GM19438 (cell line): ENCODE data around the gene PCBP4.
A peak's percentile ranks its signal among the peaks of the same experiment; 100 is the strongest.

Source experiments
- ATAC-seq: cut with Tn5 transposase; IDR thresholded peaks from one replicate; pipeline ENCODE4 v1.9.1; 2021; ENCODE audit warnings: low read depth; ENCODE audit not compliant: unreplicated experiment

The PCBP4 gene

DNA sequence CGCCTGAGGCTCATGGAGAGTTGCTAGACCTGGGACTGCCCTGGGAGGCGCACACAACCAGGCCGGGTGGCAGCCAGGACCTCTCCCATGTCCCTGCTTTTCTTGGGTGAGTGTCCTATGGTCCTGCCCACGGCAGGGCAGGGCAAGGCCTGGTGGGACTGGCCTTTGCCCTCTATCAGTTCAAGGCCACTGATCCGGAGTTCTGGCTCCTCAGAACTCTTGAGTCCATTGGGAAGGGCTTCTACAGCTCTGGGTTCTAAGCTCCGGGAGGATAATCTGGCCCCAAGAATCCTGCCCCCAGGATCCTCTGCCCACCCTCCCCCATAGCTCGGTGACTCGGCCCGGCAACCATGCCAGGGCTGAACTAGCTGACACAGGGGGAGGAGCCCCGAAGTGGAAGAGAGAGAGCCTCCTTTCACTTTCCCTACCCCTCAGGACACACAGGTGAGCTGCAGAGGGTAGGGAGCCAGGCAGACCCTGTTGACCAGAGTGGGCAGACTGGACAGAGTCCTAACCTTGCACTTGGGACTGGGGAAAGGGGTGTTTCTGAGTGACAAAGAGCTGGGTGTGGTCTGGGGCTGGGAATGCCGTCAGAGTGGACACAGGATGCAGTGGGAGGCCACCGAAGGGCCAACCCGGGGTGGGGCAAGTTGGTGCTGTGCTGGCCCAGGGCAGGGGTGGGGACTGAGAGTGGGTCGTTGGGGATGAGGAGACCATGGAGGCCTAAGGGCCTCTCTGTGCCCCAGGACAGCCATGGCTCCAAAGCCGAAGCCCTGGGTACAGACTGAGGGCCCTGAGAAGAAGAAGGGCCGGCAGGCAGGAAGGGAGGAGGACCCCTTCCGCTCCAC is 24.4 kb downstream of the PCBP4 start:
- no peak for ATAC-seq

DNA sequence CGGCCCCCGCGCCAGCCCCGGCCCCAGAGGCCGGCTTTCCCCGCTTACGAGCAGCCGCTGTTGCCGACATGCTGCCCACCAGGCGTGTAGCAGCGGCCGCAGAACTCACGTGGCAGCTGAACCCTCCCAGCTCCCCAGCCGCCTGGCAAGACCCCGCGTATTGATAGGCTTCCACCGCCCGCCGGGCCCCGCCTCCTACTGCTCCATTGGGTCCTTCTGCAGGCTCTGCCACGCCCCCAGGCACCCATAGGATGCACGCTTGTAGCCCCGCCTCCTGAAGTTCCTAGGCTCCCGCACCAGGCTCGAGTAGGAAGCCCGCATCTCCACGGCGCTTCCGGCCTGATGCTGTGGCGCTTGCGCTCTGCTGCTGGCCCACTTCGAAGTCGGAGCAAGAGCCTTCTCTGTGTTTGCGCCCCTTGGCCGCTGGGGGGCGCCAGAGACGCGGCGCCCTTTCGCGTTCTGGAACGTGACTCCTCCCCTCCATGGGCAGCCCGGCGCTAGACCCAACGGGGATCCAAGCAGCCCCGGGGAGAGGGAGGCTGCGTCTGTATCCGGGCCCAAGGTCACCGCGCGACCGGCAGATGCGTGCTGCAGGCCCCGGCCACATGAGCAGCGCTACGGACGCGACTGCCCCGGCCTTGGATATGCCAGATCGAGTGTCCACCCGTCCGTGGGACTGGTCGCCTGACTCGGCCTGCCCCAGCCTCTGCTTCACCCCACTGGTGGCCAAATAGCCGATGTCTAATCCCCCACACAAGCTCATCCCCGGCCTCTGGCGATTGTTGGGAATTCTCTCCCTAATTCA is 25.3 kb downstream of the PCBP4 start, which contains the start of the genes PARP3 and RRP9:
TSS of gene PARP3 (plus strand) at position 566 of the 805 bp plus-strand sequence. CDS start 993 bp downstream, outside the sequence.
TSS of gene RRP9 (minus strand) at position 107 of the 805 bp plus-strand sequence. CDS start at position 70, 37 bp downstream.
- ATAC-seq: peak; percentile 90

DNA sequence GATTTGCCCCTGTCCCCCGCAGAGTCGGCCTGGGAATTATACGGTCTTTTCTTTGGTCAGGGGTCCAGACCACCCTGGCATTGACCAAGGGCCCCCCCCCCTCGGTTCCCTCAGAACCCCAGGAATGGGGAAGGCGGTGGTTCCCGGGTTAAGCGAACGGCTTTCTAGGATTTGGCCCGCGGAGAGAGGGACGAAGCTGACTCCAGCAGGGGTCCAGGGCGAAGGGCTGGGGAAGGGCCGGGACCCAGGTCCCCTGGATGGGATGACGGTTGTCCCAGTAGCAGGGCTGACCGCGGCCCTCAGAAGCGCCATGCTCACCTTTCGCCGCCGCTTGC is 25.8 kb downstream of the PCBP4 start:
- ATAC-seq: no peak

DNA sequence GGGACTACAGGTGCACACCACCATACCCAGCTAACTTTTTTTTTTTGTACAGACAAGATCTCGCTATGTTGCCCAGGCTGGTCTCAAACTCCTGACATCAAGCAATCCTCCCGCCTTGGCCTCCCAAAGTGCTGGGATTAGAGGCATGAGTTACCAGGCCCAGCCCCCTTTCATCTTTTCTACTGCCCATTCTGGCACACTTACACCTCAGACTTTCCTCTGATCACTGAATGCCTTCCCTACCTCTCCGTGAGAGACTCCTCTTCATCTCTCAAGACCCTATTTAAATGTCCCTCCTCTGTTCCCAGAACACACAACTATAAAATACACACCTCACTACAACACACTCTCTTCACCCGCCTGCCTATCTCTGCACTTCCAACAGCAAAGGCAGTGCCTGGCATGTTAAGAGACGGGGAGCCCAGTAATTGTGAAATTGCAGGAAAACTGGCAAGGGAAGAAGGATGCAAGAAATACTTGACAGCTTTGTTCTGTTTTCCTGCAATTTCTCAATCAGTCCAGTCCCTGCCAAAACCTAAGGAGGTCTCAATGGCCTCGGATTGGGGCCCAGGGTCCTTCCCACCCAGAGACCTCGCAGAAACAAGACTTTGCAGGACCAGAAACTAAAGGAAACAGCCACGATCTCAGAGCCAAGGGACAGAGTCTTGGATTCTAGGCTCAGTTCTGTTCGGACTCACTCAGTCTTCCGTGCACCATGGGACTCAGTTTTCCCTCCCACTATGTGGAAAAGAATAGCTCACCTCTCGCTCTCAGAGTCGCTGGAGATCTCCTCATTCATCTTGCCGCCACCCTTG is 26.4 kb downstream of the PCBP4 start:
- no peak for ATAC-seq

DNA sequence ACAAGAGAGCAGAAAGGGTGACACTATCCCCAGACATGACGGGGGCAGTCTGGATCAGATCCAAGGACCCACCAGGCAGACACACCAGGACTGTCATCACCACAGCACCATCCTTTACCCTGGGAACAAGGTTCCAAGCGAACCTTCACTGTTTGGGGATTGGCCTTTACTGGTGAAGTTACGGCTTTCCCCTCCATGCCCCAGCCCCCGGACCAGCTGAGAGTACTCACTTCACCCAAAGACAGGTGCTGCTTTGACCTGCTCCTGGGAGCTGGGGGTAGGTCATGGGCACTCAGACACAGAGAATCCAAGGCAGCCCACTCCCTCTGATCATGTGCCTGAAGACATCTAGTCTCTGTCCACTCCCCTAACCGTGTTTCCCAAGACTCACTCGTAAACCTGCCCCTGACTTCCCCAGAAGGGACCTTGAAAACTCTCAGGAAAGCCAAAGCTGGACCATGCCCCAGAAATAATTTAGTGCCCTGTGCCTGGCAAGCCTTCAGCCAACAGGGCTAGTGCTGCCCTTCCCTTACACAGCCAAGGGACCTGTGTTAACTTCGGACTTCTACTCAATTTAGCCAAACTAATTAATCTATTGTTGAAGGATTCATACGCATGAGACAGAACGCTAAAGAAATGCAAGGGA is 28.4 kb downstream of the PCBP4 start:
- ATAC-seq: no peak

DNA sequence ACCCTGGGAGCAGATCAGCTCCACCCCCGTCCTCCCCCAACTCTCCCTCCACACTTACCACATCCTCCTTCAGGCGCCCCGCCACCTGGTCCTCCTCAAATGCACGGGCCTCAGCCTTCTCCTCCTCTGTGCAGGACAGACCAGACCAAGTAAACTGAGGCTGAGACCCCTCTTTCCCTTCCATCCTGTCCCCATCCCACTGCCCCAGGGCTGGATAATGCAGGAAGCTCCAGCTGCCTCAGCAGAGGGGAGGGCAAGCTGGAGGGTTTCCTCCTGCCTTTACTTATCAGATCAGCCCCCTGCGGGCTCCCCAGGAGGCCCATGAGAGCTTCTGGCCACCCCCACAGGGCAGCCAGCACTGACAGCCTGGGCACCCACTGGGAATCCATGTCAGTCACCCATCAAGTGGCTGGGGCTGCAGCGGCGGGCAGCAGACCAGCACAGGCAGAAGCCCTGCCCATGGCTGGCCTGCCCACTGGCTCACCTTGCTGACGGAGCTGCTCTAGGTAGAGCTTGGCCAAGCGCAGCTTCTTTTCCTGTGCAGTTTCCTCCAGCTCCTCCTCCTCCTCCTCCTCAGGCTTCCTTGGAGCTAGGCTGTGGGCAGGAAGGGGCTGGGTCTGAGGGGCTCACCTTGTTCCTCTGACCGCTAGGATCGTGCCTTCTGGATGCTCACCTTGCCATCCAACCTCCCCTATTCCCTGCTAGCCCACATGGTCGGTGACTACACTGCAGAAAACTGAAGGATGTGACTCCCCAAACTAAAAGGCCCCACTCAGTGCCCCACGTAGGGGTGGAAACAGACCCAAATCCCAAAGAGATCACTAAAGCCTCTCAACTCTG is 29.4 kb downstream of the PCBP4 start:
- ATAC-seq: no peak

DNA sequence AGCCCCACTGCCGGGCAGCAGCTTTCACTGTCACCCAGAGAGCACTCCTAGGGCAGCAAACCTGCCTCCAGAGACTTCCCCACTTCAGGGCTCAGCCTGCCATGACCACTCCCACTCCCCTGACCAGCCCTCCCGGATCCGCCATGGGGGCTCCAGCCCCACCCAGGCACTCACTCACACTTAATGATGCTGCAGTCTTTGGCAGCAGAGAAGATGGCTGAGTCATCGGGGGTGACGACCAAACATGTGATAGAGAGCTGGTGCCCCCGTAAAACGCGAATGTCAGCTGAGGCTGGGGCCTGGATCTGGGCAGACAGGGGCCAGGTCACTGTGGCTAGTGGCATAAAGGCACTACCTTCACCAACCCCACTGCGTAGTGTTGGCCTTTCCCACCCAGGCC is 30.2 kb downstream of the PCBP4 start:
- no peak for ATAC-seq

DNA sequence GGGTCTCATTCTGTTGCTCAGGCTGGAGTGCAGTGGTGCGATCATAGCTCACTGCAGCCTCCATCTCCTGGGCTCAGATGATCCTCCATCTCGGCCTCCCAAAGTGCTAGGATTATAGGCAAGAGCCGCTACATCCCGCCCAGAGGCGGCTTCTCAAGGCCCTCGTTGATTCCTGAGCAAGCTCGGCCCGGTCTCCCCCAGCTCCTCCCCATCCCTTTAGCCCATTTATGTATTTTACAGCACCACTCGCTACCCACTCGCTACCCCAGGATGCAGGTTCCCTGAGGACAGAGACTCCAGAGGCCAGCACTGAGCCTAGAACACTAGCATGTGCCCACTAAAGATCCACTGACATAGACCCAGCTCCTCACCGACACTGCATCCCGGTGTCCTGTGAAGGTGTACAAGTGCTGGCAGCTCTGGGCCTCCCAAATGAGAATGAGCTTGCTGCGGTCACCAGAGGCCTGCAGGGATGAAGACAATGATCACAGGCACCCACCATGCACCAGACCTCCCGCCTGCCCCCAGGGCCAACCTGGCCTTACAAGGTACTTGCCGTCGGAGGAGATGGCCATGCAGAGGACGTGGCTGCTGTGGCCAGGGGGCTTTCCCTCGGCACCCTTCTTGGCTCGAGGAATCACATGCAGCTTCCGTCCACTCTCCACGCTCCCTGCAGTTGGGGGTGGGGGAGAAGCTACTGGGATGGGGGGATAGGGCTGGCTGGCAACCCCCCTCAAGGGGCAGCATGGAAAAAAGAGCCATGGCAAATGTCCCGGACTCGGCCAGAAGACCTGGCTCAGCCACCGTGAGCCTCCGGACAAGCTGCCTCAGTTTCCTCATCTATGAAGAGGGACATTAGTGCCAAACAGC is 31.1 kb downstream of the PCBP4 start:
- ATAC-seq: no peak

DNA sequence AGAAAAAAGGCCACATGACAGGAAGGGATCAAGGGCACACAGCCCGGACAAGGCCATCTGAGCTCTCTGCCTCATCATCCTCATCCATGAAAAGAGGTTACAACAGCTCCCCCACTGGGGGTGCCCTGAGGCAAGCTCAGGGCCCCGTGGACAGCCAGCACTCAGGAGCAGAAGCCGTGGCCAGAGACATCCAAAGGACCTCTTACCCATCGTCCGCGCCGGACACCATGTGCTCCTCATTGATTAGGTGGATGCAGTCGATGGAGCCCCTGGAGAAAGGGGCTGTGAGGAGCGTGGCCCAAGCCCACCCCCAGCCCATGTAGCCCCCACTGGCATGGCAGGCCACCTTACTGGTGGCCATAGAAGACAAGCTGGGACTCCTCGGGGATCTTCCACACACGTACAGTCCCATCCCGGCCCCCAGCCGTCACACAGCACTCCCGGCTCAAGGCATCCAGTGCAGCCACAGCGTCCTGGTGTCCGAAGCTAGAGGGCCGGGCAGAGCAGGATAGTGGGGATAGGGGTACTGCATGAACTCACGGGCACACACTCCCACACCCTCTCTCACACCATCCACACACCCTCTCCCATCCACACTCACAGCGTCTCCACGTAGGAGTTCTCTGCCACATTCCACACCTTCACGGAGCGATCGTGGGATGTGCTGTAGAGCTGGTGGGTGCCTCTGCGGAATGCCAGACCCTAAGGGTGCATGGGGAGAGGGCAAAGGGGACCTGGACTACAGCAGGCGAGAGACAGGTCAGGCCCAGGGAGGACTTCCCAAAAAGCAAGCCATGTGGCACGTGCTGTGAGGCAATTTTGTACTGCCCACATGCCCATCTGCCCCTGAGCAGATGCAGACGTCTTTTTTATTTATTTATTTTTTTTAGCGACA is 32.0 kb downstream of the PCBP4 start:
- ATAC-seq: no peak

DNA sequence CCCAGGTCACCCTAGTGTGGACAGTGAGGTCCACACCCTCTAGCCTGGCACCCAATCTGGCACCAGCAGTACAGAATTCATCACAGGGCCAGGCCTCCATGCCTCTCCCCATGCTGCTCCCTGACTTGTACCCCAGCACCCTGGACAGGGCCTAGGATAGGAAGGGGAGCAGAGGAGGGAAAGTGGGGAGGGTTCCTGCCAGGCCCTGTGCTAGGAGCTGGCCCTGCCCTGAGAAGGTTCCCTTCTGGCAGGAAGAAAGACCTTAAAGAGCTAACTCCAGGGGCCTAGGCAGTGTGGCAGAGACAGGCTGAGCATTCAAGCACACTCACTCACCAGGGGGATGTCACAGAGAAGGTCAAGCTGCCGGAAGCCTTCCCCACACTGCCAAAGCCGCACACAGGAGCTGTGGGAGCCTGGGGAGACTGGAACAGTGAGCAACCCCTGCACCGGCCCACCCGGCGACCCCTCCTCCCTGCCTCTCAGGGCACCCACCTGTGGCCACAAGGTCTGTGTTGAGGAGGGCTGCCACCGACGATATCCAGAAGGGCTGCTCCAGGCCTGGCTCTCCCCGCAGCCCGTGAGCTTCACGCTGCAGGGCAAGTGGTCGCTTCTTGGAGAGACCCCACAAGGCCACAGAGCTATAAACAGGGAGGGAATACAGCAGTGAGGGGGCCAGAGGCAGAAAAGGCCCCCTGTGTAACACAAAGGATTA is 33.0 kb downstream of the PCBP4 start:
- no peak for ATAC-seq

DNA sequence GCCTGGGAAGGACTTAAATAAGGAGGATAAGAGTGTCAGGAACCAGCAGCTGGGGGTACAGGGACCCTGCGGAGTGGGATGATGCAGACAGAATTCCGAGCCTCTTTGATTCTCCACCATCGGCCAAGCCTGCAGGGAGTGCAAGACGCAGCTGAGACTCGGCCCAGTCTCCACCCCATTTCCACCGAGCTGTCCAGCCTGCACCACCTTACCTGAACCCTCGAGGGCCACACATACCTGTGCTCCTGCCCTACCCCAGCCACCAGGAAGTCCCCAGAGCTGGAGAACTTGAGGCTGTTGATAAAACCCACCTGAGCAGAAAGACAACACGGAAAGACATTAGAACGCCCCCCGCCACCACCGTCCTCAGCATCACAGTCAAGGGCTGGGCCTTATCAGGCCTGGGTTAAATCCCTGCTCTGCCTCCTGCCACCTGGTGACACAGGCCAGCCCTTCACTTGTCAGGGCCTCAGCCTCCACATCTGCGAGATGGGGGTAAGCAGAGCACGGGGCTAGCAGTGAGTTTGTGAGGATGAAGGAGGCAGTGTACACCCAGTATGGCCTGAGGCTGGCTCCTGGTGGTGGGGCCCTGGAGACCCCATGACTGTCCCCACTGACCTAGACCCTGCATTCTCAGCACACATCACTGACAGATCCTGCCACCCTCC is 33.6 kb downstream of the PCBP4 start:
- ATAC-seq: no peak

DNA sequence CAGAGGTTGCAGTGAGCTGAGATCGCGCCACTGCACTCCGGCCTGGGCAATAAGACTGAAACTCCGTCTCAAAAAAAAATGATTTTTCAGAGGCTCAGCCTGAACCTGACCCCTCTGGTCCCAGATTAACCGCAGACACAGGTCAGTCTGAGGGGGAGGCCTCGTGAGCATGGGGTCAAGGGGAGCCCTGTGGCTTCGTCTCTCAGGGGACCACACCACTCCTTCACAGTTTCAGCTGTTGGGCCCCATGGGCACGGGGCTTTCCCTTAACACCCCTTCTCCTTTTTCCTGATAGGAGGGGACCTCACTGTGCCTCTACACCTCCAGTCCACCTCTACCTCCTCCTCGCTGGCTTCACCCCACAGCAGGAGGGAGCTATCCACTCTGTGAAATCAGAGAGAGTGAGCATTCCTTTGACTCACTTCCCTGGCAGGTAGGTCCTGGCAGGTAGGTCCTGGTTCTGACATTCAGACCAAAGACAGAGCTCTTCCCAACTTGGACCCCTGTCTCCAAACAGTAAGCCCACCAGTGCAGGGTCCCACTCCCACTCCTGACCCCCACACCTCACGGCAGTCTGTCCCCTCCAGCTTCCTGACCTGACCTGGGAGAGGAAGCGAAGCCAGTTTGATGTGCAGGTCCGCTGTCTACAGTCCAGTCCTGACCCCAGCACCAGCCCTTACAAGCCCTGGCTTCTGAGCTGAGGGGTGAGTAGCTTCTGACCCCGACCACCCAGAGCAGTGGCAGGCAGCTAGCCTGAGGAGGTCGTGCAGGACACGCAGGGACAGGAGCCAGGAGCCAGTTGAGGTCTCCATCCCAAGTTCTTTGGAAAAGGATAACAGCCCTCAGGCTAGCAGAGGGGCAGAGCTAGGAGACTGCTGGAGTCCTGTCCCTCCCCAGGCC is 34.5 kb downstream of the PCBP4 start:
- no peak for ATAC-seq

DNA sequence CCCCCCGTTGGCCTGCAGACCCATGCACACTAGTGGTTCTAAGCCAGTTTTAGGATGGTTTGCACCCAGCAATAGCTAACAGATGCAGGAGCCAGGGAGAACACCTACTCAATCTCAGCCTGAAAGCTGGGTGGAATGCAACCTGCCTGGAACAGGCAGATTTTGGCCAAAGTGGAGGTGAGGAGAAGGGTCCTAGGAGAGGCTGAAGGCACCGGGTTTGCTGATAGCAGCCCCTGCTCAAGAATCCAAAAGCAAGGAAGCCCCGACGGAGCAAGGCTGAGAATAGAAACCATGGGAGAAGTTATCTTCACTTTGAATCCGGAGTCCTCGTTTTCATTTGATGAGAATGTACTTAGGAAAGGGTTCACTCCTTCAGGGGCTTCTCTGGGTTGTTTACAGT is 35.5 kb downstream of the PCBP4 start:
- no peak for ATAC-seq

DNA sequence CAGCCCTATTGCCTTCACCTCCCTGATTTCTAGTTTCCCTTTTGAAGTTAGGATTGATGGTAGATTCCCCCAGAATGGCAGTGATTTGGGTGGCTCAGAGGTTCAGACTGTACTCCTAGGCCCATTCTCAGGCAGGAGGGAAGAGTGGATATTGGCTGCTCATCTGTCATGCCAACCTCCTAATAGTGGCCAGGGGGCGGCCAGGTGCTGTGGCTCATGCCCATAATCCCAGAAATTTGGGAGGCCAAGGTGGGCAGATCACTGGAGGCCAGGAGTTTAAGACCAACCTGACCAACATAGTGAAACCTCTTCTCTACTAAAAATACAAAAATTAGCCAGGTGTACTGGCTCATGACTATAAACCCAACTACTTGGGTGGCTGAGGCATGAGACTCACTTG is 36.8 kb downstream of the PCBP4 start:
- ATAC-seq: no peak

DNA sequence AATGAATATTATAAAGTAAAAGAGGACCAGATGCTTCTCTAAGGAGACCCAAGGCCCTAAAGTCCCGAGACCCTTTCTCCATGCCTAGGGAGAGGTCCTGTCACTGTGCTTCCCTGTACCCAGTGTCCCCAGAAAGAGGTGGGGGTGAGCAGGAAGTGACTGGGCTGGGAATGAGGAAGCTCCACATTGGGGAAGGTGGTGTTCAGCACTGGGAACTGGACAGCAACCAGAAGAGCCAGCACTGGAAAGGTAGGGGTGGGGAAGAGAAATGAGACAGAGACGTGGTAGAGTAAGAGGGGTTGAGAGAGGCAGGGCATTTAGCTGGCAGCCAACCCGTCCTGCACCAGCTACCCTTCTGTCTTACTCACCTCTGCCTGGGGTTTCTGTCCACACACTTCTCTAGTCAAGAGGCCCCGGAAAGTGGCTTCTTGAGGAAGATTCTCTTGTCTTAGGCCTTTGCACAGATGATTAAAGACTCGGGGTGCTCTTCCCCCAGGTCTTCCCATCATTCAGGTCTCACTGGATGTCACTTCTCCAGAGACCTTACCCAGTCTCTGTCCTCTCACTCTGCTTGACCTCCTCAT is 37.7 kb downstream of the PCBP4 start:
- no peak for ATAC-seq
